K562 (cell line): Measurements from ENCODE around the gene ACVR1C. TPM values are rescaled to one million over a fixed set of nuclear protein-coding genes. Genes with fewer than 3 reads are reported as not detected.

Experiments
- ATAC-seq: fragments of 200-7000 bp; cut with Tn5 transposase; 3 replicates; pipeline ENCODE4 v1.9.1; 2020; ENCODE audit warnings: moderate library complexity
- BruUV-seq: library from RNA; stranded (reverse); fragments of 400-500 nt; replicated peaks from 2 replicates; lab custom pipeline; 2021; lab: Mats Ljungman, UMichigan
- CTCF ChIA-PET: fragments of 300-600 bp; formaldehyde crosslinking; extraction: SDS; loops from one replicate; lab custom pipeline; 2021; ENCODE audit warnings: low intra/inter-chr PET ratio; lab: Yijun Ruan, JAX
- POLR2A ChIA-PET: fragments of 300-600, 350-650 bp; sonication (Branson Sonifier 250); formaldehyde crosslinking; extraction: SDS; loops from one replicate; lab custom pipeline; 2021; ENCODE audit warnings: antibody characterized with exemption, inconsistent platforms; lab: Yijun Ruan, JAX
- DNase-seq, 4 experiments: peaks; one replicate each; pipeline versions ENCODE4 v3.0.0 to v3.0.0-alpha.2; 2011 to 2018; ENCODE audit warnings: low spot score in 3 of 4, mixed read lengths in 3 of 4; ENCODE audit errors: extremely low read depth in 1 of 4
- FAIRE-seq: peaks from 2 replicates; lab custom pipeline; 2011; peaks lifted over from hg19 to GRCh38; lab: Jason Lieb, UNC
- H2AFZ ChIP-seq: 2 replicates; pipeline ENCODE4 v1.6.0; 2011; ENCODE audit warnings: low read depth, low read length, control low read depth, inconsistent platforms
- H3K27ac ChIP-seq: fragments of 200-600 bp; 3 replicates; pipeline ENCODE4 v1.8.0; 2011; ENCODE audit warnings: low read depth, mild to moderate bottlenecking, control low read depth, inconsistent platforms, low read length, moderate library complexity, mixed read lengths; ENCODE audit errors: extremely low read depth
- H3K27me3 ChIP-seq, 2 experiments: fragments of 300-600 bp in 1 of 2; 2 replicates in 1 of 2; 3 replicates in 1 of 2; pipeline versions ENCODE4 v1.6.0 to v1.8.0; 2011; ENCODE audit warnings: inconsistent platforms in 2 of 2, low read length in 2 of 2, mild to moderate bottlenecking in 1 of 2, mixed read lengths in 1 of 2, moderate library complexity in 1 of 2; ENCODE audit not compliant: control insufficient read depth in 2 of 2, insufficient read depth in 2 of 2
- H3K36me3 ChIP-seq: fragments of 300-600 bp; 3 replicates; pipeline ENCODE4 v1.8.0; 2011; ENCODE audit warnings: mild to moderate bottlenecking, low read length, inconsistent platforms; ENCODE audit not compliant: control insufficient read depth, insufficient read depth
- H3K4me1 ChIP-seq, 2 experiments: fragments of 200-600 bp in 1 of 2; replicated peaks in 1 of 2; 2 replicates in 1 of 2; 3 replicates in 1 of 2; pipeline versions ENCODE4 v1.5.1 to v1.8.0; 2011; ENCODE audit warnings: inconsistent platforms in 2 of 2, low read length in 2 of 2, mild to moderate bottlenecking in 1 of 2, mixed read lengths in 1 of 2, moderate library complexity in 1 of 2; ENCODE audit not compliant: control insufficient read depth in 2 of 2, insufficient read depth in 2 of 2
- H3K4me2 ChIP-seq: 2 replicates; pipeline ENCODE4 v1.6.1; 2011; ENCODE audit warnings: low read length, control low read depth, inconsistent platforms, mixed read lengths; ENCODE audit not compliant: insufficient read depth
- H3K4me3 ChIP-seq: fragments of 200-600 bp; sonication (generic), shearing (Covaris generic); 2 replicates; pipeline ENCODE4 v1.5.1; 2016; ENCODE audit warnings: control low read depth, inconsistent platforms
- H3K79me2 ChIP-seq: fragments of 200-600 bp; 3 replicates; pipeline ENCODE4 v1.8.0; 2011; ENCODE audit warnings: low read length, inconsistent platforms; ENCODE audit not compliant: control insufficient read depth, insufficient read depth
- H3K9ac ChIP-seq, 2 experiments: 2 replicates each; pipeline versions ENCODE4 v1.6.0 to v1.6.1; 2011; ENCODE audit warnings: low read depth in 2 of 2, low read length in 2 of 2, control low read depth in 1 of 2, inconsistent platforms in 1 of 2, mild to moderate bottlenecking in 1 of 2, mixed read lengths in 1 of 2; ENCODE audit not compliant: insufficient read depth in 1 of 2
- H3K9me1 ChIP-seq: one replicate; pipeline ENCODE4 v1.6.0; 2011; ENCODE audit warnings: inconsistent platforms, mild to moderate bottlenecking, low read length, moderate library complexity; ENCODE audit not compliant: control insufficient read depth, insufficient read depth
- H3K9me3 ChIP-seq: replicated peaks from 2 replicates; pipeline ENCODE4 v1.5.1; 2011; ENCODE audit warnings: low read depth, low read length, inconsistent platforms; ENCODE audit not compliant: control insufficient read depth, insufficient read depth
- H4K20me1 ChIP-seq: replicated peaks from 2 replicates; pipeline ENCODE4 v1.6.1; 2011; ENCODE audit warnings: low read length, inconsistent platforms, mixed read lengths; ENCODE audit not compliant: control insufficient read depth, insufficient read depth
- MTF1 ChIP-seq: fragments of 250-450 bp; sonication (Bioruptor Pico); IDR thresholded peaks from 2 replicates; pipeline ENCODE4 v1.9.0; 2021; ENCODE audit warnings: moderate library complexity, mild to moderate bottlenecking, inconsistent platforms, borderline replicate concordance
- RAD21 ChIP-seq, 2 experiments: fragments of 250-450 bp in 1 of 2; fragments of 450-650 bp in 1 of 2; sonication (Bioruptor Pico) in 1 of 2; formaldehyde crosslinking in 1 of 2; IDR thresholded peaks in 1 of 2; conservative IDR thresholded peaks in 1 of 2; 2 replicates each; pipeline versions ENCODE4 v1.4.0 to v1.8.0; 2020 to 2022; ENCODE audit warnings: mild to moderate bottlenecking in 2 of 2, moderate library complexity in 1 of 2
- TAF9B ChIP-seq: fragments of 450-650 bp; IDR thresholded peaks from 2 replicates; pipeline ENCODE4 v1.6.1; 2018; ENCODE audit warnings: mild to moderate bottlenecking; ENCODE audit not compliant: partially characterized antibody
- WGBS: fragments of 100-300 bp; shearing (Covaris generic); methylation state at CpG from one replicate; pipeline ENCODE4 v1.1.6; 2016; ENCODE audit warnings: low coverage, mixed read lengths; ENCODE audit not compliant: insufficient coverage; ENCODE audit errors: missing lambda C conversion rate; 5-methylcytosine and 5-hydroxymethylcytosine counted together
- in situ Hi-C: fragments of 300-500 bp; cut with MboI; formaldehyde crosslinking; loops from 4 replicates; pipeline ENCODE4 v1.15.0; 2018; ENCODE audit warnings: inconsistent platforms, mixed read lengths
- intact Hi-C: fragments of 100-400 bp; cut with micrococcal nuclease; formaldehyde crosslinking; loops from 2 replicates; pipeline ENCODE4 v1.14.2; 2022
- polyA plus RNA-seq, 8 experiments: library from polyadenylated mRNA; depleted of rRNA in 4 of 8; stranded (reverse) in 5 of 8; unstranded in 3 of 8; fragments of >200 nt; fragmentation: Nextera tagmentation in 2 of 8; fragmentation: Illumina TruSeq in 1 of 8; extraction: Ambion mirVana in 2 of 8; extraction: Trizol in 1 of 8; gene quantifications; 2 replicates each; pipeline versions ENCODE4 v1.2.1 to v1.2.3, GENCODE V29; 2011 to 2014; ENCODE audit warnings: inconsistent platforms in 1 of 8, missing spikeins in 1 of 8
- total RNA-seq, 7 experiments: library from RNA; depleted of rRNA in 6 of 7; stranded (reverse); fragments of >200 nt in 6 of 7; fragmentation: Illumina TruSeq in 2 of 7; extraction: Trizol in 2 of 7; gene quantifications; 2 replicates each; pipeline versions ENCODE4 v1.2.1 to v1.2.3, GENCODE V29; 2011 to 2021; ENCODE audit warnings: low replicate concordance in 1 of 7
- TF ChIP-seq, protein P1 (sequence below): fragments of 450-650 bp; IDR thresholded peaks from 2 replicates; pipeline ENCODE4 v1.6.1; 2016; ENCODE audit warnings: antibody characterized with exemption
- TF ChIP-seq, protein P2 (sequence below), 2 experiments: fragments of 450-650 bp; formaldehyde crosslinking in 1 of 2; IDR thresholded peaks; 2 replicates each; pipeline versions ENCODE4 v1.4.0 to v1.6.1; 2014 to 2020; ENCODE audit warnings: mild to moderate bottlenecking in 2 of 2, borderline replicate concordance in 1 of 2, low read depth in 1 of 2

Gene ACVR1C
- total and polyA plus RNA-seq, 9 of the 15 experiments (the other 6 are each of a cell fraction or from before 2014, with no cell fraction given) = 0.05 to 0.58 (median 0.28) TPM

DNA sequence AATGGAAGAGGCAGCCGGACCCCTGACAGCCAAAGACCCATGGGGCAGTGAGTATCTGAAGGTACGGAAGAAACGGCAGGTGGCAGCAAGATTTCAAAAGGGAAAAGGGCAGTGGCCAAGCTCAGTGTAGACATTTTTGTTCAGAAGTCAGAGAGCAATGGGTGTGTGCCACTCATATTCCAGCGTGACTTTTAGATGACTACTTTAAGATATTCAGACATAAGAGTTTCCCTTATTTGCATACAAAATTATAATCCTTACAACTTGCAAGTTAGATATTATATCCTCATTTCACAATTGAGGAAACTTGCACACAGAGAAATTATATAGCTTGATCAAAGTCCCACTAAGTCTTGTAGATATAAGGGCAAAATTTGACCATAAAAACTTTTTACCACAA is 124.0 kb downstream of the ACVR1C start:
- Histone ChIP-seq H3K4me2 (no peak overlapping the region), H3K9ac (no peak overlapping the region), H3K27ac (no peak overlapping the region), H4K20me1 (no peaks in the 10 kb centered on the region), H3K9me3 (no peaks in the 10 kb centered on the region), H3K36me3 (no peaks in the 10 kb centered on the region), H3K27me3 (no peaks in the 10 kb centered on the region), H3K9me1 (no peaks in the 10 kb centered on the region), H3K4me1 (no peaks in the 10 kb centered on the region), H3K4me3 (no peak overlapping the region), H2AFZ (no peak overlapping the region), H3K79me2 (no peaks in the 10 kb centered on the region)
- no peak for FAIRE-seq
- ChIA-PET POLR2A (interaction anchor here (1.3 to 1.5 kb wide), 3 partner anchors 10 to 138 kb away, joined by 3 to 4 read pairs (median 3); no protein-coding TSS in a partner anchor), CTCF (interaction anchor here (1.1 kb wide), 1 partner anchor 505 kb away, joined by 3 read pairs; no protein-coding TSS in a partner anchor)
- no TSS peak for BruUV-seq
- 2% methylated on average over 4 of the region's 4 CpGs for WGBS
- TF ChIP-seq TAF9B (no peak), MTF1 (CRISPR knock-in tag) (no peak), RAD21 (CRISPR knock-in tag; conservative IDR thresholded peaks at IDR 0.05 in 1 of 2, IDR thresholded peaks at IDR 0.05 in 1 of 2) (peak in 1 of 2 experiments; percentile 43; a peak in 2 of 4 replicates)
- TF ChIP-seq, protein P1, sequence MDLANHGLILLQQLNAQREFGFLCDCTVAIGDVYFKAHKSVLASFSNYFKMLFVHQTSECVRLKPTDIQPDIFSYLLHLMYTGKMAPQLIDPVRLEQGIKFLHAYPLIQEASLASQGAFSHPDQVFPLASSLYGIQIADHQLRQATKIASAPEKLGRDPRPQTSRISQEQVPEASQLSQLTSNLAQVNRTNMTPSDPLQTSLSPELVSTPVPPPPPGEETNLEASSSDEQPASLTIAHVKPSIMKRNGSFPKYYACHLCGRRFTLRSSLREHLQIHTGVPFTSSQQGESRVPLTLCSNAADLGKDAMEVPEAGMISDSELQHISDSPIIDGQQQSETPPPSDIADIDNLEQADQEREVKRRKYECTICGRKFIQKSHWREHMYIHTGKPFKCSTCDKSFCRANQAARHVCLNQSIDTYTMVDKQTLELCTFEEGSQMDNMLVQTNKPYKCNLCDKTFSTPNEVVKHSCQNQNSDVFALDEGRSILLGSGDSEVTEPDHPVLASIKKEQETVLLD = no peak
- TF ChIP-seq, protein P2, sequence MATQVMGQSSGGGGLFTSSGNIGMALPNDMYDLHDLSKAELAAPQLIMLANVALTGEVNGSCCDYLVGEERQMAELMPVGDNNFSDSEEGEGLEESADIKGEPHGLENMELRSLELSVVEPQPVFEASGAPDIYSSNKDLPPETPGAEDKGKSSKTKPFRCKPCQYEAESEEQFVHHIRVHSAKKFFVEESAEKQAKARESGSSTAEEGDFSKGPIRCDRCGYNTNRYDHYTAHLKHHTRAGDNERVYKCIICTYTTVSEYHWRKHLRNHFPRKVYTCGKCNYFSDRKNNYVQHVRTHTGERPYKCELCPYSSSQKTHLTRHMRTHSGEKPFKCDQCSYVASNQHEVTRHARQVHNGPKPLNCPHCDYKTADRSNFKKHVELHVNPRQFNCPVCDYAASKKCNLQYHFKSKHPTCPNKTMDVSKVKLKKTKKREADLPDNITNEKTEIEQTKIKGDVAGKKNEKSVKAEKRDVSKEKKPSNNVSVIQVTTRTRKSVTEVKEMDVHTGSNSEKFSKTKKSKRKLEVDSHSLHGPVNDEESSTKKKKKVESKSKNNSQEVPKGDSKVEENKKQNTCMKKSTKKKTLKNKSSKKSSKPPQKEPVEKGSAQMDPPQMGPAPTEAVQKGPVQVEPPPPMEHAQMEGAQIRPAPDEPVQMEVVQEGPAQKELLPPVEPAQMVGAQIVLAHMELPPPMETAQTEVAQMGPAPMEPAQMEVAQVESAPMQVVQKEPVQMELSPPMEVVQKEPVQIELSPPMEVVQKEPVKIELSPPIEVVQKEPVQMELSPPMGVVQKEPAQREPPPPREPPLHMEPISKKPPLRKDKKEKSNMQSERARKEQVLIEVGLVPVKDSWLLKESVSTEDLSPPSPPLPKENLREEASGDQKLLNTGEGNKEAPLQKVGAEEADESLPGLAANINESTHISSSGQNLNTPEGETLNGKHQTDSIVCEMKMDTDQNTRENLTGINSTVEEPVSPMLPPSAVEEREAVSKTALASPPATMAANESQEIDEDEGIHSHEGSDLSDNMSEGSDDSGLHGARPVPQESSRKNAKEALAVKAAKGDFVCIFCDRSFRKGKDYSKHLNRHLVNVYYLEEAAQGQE (IDR thresholded peaks at IDR 0.05; ENCODE audit: borderline replicate concordance) = peak; percentile 20; the same call in 1 of the 2 replicates
- TF ChIP-seq, protein P2 (CRISPR knock-in tag; IDR thresholded peaks at IDR 0.05; ENCODE audit: low read depth) = no peak
- DNase-seq = no peak
- intact Hi-C loops (no loop called here), in situ Hi-C loops (loop anchor here (10.0 kb wide), 1 partner anchor 250 kb away; no protein-coding TSS in a partner anchor)
- peak; percentile 49; the same call in 1 of the 3 replicates for ATAC-seq
